ENCODE measurements around the gene STIM2.
"Not testable (repeated sequence)": the region's sequence is repeated elsewhere in the genome, so short reads cannot be mapped to it uniquely, and the experiment has no call there.

STIM2 gene

DNA sequence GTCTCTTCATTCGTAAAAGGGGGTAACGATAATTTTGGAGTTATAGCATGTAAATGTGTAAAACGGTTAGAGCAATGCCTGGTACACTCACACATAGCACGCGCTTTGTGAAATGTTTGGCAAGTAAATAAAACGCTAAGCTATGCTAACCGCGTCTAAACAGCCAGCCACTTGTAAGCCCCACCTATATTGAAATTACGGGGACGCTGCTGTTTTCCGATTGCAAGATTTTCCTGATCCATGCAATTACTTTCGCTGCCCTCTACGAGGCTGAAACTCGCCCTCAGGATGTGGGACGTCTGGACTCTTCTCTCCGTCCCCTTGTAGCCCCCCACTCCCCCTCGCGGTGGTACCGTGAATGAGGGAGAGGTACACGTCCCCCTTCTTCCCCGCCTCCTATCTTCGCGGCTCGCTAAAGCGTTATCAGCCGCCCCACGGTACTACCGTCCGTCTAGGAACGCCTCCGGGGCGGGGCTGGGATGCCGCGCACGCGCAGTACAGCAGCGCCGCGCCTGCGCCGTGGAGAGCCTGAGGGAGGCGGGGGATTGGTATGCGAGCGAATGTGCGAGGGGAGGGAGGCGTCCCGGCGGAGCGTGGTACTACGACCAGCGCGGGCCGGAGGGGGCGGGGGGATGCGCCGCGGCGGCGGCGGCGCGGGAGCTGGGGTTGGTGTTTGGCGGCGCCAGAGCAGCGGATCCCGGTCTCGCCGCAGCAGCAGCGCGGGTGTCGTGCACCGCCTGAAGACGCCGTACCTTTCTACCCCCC lies at the start of gene STIM2:
Gene STIM2, plus strand, starts transcription at position 685 of the 765 bp plus-strand sequence.
- DNase-seq = peak; percentile 99

DNA sequence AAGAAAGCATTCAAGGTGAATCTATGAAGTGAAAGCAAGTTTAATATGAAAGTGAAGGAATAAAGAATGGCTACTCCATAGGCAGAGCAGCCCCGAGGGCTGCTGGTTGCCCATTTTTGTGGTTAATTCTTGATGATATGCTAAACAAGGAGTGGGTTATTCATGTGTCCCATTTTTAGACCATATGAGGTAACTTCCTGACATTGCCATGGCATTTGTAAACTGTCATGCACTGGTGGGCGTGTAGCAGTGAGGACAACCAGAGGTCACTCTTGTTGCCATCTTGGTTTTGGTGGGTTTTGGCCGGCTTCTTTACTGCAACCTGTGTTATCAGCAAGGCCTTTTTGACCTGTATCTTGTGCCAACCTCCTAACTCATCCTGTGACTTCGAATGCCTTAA lies 49.1 kb upstream of the STIM2 start:
- not testable (repeated sequence) for DNase-seq

DNA sequence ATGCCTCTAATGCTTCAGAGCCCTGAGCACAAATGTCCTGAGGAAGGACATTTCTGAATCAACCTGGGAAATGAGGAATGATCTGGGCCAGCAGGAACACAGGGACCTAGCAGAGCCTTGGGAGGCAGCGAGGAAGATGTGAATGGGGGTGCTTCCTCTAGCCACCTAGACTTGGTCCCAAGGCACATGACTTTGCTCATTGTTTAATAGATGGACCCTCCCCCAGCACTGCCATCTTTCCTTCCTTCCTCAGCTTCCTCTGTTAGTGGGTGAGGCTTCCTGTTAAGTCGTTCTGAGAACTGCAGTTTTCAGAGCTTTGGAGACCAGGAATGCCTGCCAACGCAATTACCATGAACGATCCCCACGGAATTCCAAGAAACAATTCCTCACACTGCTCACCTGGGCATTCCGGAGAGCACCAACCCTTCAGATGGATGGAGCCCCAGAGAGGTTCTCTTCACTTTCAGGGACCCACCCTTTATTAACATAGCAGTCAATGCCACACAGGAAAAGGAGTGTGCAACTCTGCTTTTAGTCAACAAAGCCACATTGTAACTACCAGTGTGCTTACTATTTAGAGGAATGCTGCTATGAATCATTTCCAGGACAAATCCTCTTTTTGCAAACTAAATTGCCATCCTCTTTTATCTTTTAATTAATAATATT lies 48.5 kb upstream of the STIM2 start:
- DNase-seq = no peak

DNA sequence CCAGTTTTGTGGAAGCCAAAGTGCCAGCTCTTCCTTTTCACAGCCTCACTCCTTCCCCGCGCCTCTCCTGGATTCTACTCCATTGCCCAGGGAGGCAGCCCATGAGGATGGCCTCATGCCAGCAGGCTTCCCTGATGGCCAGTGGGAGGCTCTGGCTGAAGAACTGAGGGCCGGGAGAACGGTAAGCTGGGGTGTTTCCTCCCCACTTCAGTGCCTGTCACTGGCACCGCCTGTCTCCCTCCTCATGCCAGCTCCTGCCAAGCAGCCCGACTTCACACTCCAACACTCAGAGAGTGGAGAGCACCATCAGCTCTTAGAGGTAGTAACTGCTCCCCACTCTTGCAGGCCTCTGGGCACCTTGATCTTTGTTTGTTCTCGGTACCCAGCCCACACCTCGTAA lies 46.9 kb upstream of the STIM2 start:
- no peak for DNase-seq

DNA sequence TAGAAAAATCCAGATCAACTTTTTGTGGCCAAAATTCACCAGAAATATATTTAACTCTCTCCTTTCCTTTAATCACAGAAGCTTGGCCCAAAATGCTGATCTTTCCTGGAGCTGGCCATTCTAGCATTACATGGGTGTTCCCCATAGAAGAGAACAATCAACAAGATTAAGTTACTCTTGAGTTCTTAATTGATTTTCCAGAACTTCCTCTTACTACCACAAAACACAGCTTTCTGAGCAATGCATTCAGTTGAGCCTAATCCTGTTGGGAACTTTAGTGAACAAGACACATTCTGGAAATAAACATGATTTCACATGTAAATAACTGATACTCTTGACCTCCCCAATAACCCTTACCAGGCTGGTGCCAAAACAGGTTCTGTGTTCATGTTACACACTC lies 45.4 kb upstream of the STIM2 start:
- DNase-seq = no peak

DNA sequence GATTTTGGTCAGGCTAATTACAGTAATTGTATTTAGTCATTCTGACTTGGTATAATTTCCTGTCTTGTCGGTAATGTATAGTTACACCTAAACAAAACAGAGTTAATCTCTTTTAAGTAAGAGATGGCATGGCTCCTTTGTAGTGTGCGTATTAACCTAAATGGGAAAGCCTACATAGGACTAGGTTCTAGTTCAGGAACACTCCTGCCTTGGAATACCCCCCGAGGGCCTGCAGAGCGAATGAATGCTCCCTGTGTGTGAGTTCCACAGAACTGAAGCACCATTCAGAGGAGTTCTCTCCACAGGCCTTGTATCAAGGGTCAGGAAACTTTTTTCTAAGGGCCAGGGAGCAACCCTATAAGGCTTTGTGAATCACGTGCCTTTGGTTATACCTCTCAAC lies 44.9 kb upstream of the STIM2 start:
- DNase-seq = no peak

DNA sequence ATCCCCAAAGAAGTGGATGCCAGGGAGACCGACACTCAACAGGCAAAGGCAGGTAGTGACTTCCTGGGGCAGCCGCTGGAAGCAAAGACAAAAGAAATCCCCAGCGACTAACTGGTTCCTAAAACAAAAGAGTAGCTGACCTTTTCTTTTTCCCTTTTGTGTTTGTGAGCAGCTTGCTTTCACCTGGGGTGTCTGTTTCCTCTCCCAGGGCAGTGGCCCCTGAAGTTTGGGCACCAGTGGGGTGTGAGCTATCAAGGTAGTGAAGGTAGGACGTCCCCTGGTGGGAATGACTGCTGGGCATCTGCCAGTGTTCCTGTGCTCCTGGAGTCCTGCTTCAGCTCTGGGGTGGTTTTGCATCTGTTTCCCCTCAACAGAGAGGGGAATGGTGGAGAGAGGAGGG lies 41.6 kb upstream of the STIM2 start:
- no peak for DNase-seq

DNA sequence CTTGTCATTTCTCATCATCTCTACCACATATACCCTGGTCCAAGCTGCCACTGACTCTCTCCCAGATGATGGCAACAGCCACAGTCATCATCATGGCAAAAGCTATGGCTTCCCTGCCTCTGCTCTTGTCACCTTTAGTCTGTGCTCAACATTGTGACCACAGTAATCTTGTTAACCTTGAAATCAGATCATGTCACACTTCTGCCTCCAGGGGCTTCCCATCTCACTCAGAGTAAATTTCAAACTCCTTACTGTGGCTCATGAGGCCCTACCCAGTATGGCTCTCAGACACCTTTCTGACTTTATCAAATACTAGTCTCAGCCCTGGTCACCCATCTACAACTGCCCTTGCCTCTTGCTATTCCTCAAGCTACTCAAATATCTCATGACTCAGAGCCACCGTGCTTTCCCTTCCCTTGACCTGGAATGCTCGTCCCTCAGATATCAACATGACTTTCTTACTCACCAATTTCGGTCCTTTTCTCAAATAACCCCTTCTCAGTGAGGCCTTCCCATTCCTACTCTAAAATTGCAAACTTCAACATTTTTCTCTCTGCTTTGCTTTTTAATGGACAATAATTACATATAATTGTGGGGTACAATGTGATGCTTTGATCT lies 41.1 kb upstream of the STIM2 start:
- no peak for DNase-seq

DNA sequence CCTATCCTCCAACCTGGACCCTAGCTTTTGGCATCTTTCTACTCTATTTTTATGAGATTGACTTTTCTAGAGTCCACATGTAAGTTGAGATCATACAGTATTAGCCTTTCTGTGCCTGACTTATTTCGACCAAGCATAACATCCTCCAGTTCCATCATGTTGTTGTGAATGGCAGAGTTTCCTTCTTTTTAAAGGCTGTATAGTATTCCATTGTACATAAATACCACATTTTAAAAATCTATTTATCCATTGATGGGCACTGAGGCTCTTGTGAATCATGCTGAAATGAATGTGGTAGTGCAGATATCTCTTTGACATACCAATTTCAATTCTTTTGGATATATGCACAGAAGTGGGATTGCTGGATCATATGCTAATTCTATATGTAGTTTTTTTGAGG lies 40.3 kb upstream of the STIM2 start:
- DNase-seq = no peak

DNA sequence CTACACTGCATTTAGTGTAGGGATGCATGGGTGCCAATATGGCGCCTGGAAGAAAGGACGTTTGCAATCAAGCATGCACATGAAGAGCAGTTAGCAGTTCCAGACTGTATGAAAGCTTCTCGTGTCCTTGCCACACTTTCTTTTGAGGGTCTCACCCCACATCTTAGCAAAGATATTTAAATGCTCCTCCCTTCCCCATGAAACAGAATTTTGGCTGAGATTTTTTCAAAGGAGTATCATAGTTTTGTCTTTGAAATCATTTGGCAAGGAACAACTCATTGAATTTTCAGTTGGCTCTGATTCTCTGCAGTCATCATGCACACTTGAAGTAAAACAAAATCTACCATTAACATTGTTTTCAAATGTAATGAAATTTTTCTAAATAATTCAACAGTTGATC lies 39.6 kb upstream of the STIM2 start:
- no peak for DNase-seq

DNA sequence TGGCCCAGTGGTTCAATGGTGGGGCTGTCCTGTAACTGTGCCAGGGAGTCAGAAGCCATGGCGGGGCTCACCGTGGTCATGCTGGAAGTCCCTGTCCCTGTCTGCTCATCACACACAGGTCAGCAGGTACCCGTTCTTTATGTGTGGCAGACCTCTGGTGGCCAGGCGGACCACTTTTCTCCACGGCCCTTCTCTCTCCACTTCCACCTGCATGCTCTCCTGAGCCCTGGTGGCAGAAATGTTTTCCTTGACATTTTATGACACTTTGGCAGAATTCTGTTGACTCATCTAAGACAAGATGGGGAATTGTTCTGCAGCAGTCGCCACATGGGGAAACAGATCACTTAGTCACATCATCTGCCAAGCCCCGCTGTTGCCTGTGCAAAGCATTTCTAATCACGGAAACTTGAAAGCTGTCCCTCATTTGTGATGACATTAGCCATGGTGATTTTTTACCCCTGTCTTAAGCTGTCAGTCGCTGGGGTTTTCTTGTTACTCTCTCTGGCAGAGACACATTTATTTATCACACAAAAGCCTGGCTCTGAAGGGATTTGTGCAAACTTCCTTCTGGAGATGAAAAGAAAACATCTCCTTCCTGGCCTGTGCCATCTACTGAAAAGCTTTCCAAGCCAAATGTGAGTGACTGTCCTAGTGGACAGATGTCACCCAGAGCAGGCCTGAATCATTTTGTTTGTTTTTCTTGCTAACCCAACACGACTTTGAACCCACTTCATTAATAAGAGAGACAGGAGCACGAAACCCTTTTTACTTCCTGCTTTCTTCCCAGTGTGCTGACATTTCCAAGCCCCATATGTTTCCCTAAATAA lies 38.8 kb upstream of the STIM2 start:
- no peak for DNase-seq

DNA sequence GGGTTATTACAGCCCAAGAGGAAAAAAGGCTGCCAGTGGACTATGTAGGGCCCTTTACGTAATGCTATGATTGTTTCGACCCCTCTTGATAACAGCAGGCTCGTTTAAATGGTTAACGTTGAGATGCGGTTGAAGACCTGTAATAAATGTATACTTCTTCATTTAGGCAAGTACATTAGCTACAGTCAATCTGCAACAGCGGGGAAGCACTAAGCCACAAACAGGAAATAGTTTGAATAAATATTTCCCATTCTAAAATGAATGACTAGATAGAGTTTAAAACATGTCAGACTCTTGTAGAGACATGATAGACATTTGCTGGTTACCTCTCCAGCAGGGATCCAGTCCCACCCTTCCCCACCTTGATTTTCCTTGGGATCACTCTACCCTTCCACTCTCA lies 38.1 kb upstream of the STIM2 start:
- no peak for DNase-seq

DNA sequence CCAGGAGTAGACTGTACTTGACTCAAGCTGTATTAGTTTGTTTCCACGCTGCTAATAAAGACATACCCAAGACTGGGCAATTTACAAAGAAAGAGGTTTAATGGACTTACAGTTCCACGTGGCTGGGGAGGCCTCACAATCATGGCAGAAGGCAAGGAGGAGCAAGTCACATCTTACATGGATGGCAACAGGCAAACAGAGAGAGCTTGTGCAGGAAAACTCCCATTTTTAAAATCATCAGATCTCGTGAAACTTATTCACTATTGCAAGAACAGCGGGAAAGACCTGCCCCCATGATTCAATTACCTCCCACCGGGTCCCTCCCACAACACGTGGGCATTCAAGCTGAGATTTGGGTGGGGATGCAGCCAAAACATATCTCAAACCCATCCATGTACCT lies 37.7 kb upstream of the STIM2 start:
- not testable (repeated sequence) for DNase-seq

DNA sequence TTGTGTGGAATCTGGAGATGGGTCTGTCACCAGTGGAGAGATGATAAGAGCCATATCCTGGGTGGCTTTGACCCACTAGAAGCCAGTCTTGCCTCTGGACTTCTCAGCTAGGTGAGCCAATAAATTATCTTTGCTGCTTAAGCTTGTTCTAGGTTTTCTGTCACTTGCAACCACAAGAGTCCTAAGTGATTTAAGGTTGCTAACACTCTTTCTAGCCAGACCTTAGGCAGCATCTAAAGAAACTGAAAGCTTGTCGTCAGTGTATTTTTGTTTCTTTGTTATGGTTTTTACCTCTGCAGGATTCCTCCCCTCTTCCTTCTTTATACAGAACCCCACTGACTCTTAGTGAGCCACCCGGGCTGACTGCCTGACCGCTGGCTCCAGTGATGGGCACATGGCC lies 37.1 kb upstream of the STIM2 start:
- no peak for DNase-seq

DNA sequence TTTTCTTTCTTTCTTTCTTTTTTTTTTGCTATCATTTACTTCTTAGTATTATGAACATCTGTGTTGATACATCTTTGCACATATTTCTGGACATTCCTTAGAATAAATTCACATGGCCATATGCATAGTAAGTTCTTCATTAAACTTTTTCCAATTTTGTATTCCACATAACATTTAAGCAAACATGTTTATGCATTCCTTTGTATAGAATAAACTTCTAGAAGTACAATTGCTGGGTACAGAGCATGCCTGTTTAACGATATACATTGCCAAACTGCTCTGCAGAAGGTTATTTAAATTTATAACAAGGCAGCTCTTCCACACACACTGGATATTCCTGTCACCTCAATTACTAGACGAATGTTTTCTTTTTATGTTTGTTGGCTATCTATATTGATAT lies 36.0 kb upstream of the STIM2 start:
- no peak for DNase-seq

DNA sequence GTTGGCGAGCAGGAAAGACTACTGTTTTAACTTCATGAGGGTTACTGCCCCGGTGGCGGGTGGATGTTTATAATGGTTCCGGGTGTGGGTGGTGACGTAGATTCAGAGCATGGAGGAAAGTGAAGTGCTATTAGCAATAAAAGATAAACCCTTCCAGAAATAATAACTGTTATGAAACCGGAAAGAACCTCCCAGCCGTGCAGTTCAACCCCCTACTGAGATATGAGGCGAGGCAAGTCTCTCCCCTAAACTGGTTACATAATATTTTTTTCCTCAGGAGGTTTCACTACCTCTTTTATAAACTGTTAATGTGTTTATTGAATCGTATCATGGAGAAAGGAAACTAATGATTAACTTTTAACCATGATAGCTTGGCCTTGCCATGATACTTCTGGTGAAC lies 33.9 kb upstream of the STIM2 start:
- DNase-seq = no peak

DNA sequence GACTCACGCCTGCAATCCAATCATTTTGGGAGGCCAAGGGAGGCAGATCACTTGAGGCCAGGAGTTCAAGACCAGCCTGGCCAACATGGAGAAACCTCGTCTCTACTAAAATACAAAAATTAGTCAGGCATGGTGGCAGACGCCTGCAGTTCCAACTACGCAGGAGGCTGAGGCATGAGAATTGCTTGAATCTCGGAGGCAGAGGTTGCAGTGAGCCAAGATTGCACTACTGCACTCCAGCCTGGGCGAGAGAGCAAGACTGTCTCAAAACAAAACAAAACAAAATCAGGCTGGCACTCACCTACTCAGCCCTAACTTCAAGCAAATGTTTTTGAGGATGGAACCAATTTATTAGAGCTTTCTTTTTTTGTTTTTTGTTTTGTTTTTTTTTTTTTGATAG lies 33.3 kb upstream of the STIM2 start:
- not testable (repeated sequence) for DNase-seq

DNA sequence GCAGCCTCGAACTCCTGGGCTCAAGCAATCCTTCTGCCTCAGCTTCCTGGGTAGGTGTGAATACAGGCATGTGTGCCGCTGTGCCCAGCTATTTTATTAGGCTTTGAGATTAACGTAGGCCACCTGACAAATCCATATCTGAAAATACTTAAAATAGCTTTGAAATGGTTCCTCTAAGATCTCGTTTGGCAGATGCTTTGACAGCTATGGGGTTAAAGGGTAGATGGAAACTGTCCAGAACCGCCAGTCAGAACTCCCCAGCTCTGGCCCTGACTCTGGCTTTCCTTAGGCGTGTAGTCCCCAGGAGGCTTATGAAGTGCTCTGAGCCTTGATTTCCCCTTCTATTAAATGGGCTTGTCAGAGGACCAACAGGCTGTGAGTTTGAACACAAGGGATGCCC lies 32.8 kb upstream of the STIM2 start:
- DNase-seq = no peak

DNA sequence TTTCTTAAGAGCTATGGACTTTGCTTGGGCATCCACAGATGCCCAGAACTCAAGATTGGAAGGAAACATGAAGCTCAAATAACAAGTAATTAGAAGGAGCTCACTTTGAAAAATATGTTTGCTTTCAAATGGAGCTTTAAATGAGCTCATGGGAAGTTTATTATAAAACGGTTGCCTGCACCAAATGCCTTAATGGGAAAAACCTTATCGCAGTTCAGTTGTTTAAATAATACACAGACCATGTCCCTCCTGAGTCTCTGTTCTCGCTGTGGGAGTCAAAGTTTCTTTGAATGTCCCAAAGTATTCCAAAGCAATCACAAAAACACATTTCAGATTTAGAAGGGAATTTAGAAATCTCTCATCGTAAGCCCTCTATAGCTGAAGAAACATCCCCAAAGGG lies 31.6 kb upstream of the STIM2 start:
- DNase-seq = no peak

DNA sequence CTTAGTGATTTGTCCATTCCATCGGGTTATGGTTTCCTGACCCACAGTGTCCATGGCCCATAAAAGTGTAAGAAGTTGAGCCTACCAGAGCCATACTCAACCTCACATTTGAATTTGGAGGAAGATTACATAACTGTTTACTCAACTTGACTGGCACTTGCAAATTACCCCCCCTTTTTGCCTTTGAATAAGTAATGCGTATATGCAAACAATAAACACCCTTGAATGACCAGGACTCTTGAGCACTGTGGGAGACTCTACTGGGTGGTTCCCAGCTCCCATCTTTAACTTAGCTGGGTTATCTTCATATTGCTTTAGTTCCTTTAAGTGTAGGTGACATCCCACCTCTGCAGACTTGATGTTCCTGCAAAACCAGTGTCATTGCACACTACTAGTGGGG lies 30.6 kb upstream of the STIM2 start:
- DNase-seq = no peak

DNA sequence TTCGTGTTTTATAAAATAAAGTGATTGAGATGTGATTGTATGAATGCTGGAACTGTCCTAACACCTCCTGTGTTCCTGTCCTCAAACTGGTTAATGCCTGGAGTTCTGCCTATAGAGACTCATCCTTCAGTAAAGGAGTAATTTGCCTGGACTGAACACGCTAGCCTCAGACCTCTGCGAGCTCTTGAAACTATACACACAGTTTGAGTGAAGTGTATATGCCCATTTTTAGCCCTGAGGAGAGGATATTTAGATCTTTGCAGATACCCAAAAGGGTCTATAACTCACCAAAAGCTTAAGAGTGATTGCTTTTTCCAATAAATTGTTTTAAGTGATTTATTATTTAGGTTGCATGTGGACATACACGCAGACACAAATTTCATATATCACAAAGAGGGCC lies 29.9 kb upstream of the STIM2 start:
- no peak for DNase-seq

DNA sequence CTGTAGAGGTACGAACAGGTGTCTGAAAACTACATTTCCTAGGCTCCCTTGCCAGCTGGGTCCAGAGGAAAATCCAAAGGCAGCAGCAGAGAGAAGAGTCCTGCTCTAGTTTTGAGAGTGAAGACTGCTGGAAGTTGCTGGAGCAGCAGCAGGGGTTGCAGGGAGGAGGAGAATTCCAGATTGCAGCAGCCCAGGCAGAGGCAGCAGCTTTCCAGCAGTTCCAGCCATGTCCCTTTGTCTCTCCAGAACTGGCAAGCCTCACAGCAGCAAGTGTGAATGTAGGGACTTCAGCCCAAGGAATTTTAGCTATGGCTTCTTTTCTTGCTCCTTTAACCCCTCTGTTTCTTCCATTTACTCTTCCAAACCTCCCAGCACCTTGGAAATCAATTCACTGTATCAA lies 24.1 kb upstream of the STIM2 start:
- DNase-seq = no peak
